ENCODE data around the gene ADIPOR1. TPM values are rescaled to one million over a fixed set of nuclear protein-coding genes. Genes with fewer than 3 reads are reported as not detected.

ADIPOR1 gene
- total RNA-seq, 3 donors from 2014 or later (not counting 1 experiment from before 2014, with no cell fraction given) = 61.9 to 81.7 (median 80.6) TPM

DNA sequence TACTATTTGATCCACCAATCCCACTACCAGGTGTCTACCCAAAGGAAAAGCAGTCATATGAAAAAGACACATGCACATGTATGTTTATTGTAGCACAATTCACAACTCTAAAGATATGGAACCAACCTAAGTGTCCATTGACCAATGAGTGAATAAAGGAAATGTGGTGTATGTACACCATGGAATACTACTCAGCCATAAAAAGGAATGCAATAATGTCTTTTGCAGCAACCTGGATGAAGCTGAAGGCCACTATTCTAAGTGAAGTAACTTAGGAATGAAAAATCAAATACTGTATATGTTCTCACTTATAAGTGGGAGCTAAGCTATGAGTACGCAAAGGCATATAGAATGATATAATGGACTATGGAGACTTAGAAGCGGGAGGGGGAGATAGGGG lies 12.6 kb downstream of the ADIPOR1 start:
- no peaks in the 10 kb centered on the region for H3K9me3 Mint-ChIP-seq
- Histone ChIP-seq H3K27me3 (ENCODE audit: control insufficient read depth, insufficient read depth, low read length) (no peaks in the 10 kb centered on the region), H3K9me3 (ENCODE audit: control insufficient read depth, insufficient read depth, low read length) (no peaks in the 10 kb centered on the region), H3K27ac (ENCODE audit: low read length) (no peak overlapping the region), H3K36me3 (ENCODE audit: control insufficient read depth, insufficient read depth, low read length) (peaks cover 75% of the 10 kb centered on the region), H3K4me1 (ENCODE audit: control insufficient read depth, insufficient read depth, low read length) (no peaks in the 10 kb centered on the region), H3K4me3 (ENCODE audit: low read length) (no peak overlapping the region)
- peaks cover 30% of the 10 kb centered on the region for H3K36me3 Mint-ChIP-seq
- H3K27ac Mint-ChIP-seq = no peak overlapping the region
- ATAC-seq = no peak
- no CpG with 5 or more reads among the region's 2 CpGs for WGBS (ENCODE audit: insufficient coverage)
- intact Hi-C loops (cut with micrococcal nuclease) = no loop called here
- H3K27me3 Mint-ChIP-seq (ENCODE audit: low read depth in 2 of 2) = no peaks in the 10 kb centered on the region
- DNase-seq = no peak
- peaks cover 0 to 5% of the 10 kb centered on the region in 2 donors for H3K4me1 Mint-ChIP-seq
- no peak for TF ChIP-seq CTCF (IDR thresholded peaks at IDR 0.05)
- H3K4me3 Mint-ChIP-seq = no peak overlapping the region

DNA sequence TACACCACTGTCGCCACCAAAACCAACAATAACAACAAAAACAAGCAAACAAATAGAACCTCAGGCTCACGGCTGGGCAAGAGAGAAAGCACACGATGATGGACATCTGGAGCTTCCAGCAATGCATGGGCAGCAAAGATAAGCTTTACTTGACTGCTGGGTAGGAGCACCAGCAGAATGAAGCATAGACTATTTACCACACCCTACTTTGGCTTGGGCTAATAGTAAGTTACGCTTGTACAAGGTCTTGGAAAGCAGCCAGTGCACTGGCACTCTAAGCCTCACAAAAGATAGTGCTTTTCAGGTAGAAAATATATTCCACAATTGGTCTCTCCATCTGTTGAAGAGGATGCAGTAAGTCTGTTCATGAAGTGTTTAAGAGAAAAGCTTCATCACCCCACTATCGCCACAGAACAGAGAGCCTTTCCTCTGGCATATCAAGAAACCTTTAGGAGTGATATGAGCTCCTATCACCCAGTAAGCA lies 13.6 kb downstream of the ADIPOR1 start:
- DNase-seq (no peak), ATAC-seq (no peak)
- Mint-ChIP-seq H3K27me3 (ENCODE audit: low read depth in 2 of 2) (no peaks in the 10 kb centered on the region), H3K27ac (no peak overlapping the region), H3K4me3 (no peak overlapping the region), H3K36me3 (peaks cover 30% of the 10 kb centered on the region), H3K4me1 (peaks cover 0 to 5% of the 10 kb centered on the region in 2 donors), H3K9me3 (no peaks in the 10 kb centered on the region)
- no peaks in the 10 kb centered on the region for H3K9me3 ChIP-seq (ENCODE audit: control insufficient read depth, insufficient read depth, low read length)
- intact Hi-C loops (cut with micrococcal nuclease) = no loop called here
- no peak for TF ChIP-seq CTCF (IDR thresholded peaks at IDR 0.05)
- no peak overlapping the region for H3K4me3 ChIP-seq (ENCODE audit: low read length)
- H3K27ac ChIP-seq (ENCODE audit: low read length) = no peak overlapping the region
- no peaks in the 10 kb centered on the region for H3K4me1 ChIP-seq (ENCODE audit: control insufficient read depth, insufficient read depth, low read length)
- WGBS (ENCODE audit: insufficient coverage) = 98% methylated on average over 5 of the region's 5 CpGs
- H3K36me3 ChIP-seq (ENCODE audit: control insufficient read depth, insufficient read depth, low read length) = peaks cover 69% of the 10 kb centered on the region
- H3K27me3 ChIP-seq (ENCODE audit: control insufficient read depth, insufficient read depth, low read length) = no peaks in the 10 kb centered on the region

GRCh38 chr1:202942426-202942825 lies 15.7 kb downstream of the ADIPOR1 start:
- Mint-ChIP-seq H3K27ac (no peak overlapping the region), H3K9me3 (no peaks in the 10 kb centered on the region), H3K4me1 (no peaks in the 10 kb centered on the region), H3K4me3 (no peak overlapping the region), H3K27me3 (ENCODE audit: low read depth in 2 of 2) (no peaks in the 10 kb centered on the region), H3K36me3 (peaks cover 21% of the 10 kb centered on the region)
- Histone ChIP-seq H3K27me3 (ENCODE audit: control insufficient read depth, insufficient read depth, low read length) (no peaks in the 10 kb centered on the region), H3K27ac (ENCODE audit: low read length) (no peak overlapping the region), H3K4me3 (ENCODE audit: low read length) (no peak overlapping the region), H3K4me1 (ENCODE audit: control insufficient read depth, insufficient read depth, low read length) (no peaks in the 10 kb centered on the region), H3K36me3 (ENCODE audit: control insufficient read depth, insufficient read depth, low read length) (peaks cover 56% of the 10 kb centered on the region), H3K9me3 (ENCODE audit: control insufficient read depth, insufficient read depth, low read length) (no peaks in the 10 kb centered on the region)
- ATAC-seq (no peak), DNase-seq (no peak)
- WGBS (ENCODE audit: insufficient coverage) = no CpG with 5 or more reads among the region's 1 CpG
- TF ChIP-seq CTCF (IDR thresholded peaks at IDR 0.05) = no peak
- intact Hi-C loops (cut with micrococcal nuclease) = no loop called here

DNA sequence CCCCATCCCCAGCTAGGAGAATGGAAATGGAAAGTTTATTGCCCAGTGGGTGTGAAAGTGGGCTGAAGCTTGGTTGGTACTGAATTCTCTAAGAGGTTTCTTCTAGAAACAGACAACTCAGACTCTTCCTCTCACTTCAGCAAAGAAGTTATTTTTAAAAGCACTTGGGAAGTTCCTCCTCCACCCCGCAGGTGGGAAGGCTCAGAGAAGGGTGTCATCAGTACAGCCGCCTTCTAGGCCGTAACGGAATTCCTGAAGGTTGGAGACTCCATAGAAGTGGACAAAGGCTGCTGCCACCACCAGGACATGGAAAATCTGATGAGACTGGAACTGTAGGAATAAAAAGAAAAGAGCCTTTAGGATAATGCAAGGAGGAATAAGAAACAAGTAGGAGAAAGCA lies 16.7 kb downstream of the ADIPOR1 start:
- Mint-ChIP-seq H3K9me3 (no peaks in the 10 kb centered on the region), H3K4me3 (no peak overlapping the region), H3K27ac (no peak overlapping the region), H3K27me3 (ENCODE audit: low read depth in 2 of 2) (no peaks in the 10 kb centered on the region), H3K4me1 (no peaks in the 10 kb centered on the region), H3K36me3 (peaks cover 21% of the 10 kb centered on the region)
- no peak overlapping the region for H3K27ac ChIP-seq (ENCODE audit: low read length)
- no peak for DNase-seq
- no peak overlapping the region for H3K4me3 ChIP-seq (ENCODE audit: low read length)
- no peak for ATAC-seq
- intact Hi-C loops (cut with micrococcal nuclease) = no loop called here
- H3K36me3 ChIP-seq (ENCODE audit: control insufficient read depth, insufficient read depth, low read length) = peaks cover 53% of the 10 kb centered on the region
- H3K4me1 ChIP-seq (ENCODE audit: control insufficient read depth, insufficient read depth, low read length) = no peaks in the 10 kb centered on the region
- H3K27me3 ChIP-seq (ENCODE audit: control insufficient read depth, insufficient read depth, low read length) = no peaks in the 10 kb centered on the region
- 95% methylated on average over 4 of the region's 4 CpGs for WGBS (ENCODE audit: insufficient coverage)
- H3K9me3 ChIP-seq (ENCODE audit: control insufficient read depth, insufficient read depth, low read length) = no peaks in the 10 kb centered on the region
- no peak for TF ChIP-seq CTCF (IDR thresholded peaks at IDR 0.05)
